NCI-H446 treated with DMSO at 0.1 percent for 48 hours (cell line): ENCODE data around the gene SOCS3.
A peak's percentile ranks its signal among the peaks of the same experiment; 100 is the strongest.

Experiments used
- DNase-seq: peaks from one replicate; lab custom pipeline; 2025; lab: John Stamatoyannopoulos, UW

The SOCS3 gene

DNA sequence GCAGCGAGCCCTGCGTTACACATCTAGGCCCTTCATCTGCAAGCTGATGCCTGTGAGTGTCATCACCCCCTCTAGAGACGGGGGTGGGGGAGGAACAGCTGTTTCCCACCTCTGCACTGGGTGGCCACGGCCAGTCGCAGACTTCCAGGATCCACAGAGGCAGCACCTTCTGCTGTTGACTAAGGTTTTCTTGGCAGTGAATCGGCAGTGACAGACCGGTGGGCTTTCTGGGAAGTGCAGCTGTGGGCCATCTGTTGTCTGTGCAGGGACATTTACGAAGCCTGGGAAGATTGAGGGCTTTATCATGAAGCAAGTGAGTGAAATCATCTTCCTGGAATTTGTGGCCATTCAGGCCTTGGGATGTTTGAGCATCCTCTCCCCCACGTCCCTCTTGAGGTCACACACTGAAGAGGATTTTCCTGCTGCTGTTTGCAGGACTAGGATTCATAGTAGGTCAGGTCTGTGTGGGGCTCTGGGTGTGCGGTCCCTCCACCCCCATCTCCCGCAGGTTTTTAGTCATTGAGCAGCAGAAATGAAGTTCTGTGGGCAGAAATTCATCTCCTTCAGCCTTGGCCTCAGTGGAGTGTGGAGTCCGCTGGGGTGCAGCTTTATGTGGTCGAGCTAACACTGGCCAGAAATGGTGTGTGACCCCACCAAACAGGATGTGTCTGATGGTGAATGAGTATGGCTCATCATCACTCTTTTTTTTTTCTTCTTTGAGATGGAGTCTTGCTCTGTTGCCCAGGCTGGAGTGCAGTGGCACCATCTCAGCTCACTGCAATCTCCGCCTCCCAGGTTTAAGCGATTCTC lies 30.6 kb upstream of the SOCS3 start:
- peak; percentile 61 for DNase-seq

DNA sequence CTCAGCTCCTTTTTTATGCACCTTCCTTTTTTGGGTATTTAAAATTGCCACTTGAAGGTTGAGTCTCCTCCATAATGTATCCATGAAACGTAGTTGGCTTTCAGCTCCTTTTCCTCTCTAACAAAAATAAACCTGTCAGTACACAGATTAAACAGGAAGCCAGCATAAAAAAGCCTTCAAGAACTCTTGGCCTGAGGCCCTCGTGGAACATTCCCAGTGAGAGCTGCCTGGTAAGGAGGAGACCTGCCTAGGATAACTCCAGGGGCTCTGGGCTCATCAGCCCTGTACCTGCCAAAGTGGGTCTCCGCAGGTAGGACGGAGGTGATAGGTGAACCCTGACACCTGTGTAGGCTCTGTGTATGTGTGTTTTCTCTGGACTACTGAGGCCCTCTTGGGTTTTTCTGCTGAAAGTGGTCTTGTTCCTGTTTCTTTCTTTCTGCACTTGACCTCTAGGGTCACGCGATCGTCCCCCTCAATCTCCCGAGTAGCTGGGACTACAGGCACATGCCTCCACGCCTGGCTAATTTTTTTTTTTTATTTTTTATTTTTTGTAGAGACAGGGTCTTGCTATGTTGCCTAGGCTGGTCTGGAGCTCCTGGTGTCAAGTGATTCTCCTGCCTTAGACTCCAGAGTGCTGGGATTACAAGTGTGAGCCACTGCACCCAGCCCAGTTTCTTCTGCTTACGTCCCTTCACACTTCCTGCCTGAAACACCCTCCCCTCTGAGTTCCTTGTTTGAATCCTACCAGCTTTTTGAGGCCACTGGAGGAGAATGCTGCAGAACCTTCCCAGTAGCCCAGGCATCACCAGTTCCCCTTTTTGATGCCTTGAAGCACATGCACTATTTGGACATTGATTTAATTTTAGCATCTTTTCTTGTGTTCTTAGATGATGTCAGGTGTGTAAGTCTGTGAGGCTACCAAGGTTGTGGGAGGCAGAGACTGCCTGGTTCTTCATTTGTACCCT lies 28.4 kb upstream of the SOCS3 start:
- DNase-seq: no peak

DNA sequence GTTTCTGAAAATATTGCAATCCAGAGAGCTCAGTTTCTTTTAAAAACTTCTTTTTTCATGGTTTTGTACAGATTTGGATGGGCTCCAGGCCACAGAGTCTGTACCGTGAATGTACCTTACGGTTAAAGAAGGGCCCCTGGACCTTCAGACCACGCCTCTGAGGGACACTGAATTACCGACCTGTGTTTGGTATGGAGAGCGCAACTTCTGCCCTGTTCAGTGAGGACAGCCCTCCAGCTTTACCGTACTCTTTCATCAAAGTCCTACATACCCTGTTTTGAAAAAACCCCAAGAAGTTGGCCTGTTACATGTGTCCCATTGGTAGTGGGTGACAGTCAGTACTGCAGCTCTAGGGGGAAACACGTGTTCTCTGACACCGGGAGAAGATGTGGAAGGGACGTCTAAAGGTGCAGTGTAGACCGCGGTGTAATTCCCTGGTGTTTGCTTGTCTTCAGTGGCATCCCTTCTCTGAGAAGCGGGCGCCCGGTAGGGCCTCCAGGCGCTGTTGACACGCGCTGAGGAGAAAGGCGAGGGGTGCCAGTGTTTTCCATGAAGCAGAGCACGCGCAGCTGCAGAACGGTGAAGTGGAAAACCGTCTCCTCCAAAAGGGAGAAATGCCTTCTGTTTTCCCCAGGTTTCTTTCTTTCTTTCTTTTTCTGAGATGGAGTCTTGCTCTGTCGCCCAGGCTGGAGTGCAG lies 24.8 kb upstream of the SOCS3 start:
- no peak for DNase-seq

DNA sequence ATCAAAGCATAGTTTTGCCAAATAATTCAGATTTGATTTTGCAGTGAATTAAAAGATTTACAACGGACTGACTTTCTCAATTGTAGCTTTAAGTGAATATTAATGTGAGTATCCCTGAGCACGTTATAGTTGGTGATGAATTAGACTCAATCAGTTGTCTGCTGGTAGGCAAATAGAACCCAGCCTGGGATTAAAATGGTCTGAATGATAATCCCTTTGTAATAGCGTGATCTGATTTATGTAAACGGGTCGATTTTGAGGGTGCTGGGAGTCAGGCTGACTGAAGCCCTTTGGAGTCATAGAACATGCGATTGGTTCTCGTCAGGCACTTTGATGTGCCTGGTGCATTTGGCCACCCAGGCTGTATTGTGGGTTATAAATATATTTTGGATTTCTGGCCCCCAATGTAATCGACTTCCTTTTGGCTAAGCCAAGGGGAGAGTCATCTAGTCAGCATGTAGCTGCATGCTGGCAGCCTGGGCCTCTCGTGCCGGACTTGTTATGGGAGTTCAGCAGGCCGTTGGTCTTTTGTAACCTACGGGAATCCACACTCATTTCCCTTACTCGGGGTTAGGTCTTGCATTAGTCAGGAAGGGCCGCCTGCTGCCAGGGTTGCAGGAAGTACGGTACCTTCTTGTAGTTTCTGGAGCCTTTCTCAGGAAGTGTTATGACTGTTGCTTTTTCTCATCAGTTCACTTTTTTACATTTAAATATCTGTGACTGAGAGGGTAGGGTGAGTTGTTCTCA lies 24.0 kb upstream of the SOCS3 start:
- DNase-seq: no peak

DNA sequence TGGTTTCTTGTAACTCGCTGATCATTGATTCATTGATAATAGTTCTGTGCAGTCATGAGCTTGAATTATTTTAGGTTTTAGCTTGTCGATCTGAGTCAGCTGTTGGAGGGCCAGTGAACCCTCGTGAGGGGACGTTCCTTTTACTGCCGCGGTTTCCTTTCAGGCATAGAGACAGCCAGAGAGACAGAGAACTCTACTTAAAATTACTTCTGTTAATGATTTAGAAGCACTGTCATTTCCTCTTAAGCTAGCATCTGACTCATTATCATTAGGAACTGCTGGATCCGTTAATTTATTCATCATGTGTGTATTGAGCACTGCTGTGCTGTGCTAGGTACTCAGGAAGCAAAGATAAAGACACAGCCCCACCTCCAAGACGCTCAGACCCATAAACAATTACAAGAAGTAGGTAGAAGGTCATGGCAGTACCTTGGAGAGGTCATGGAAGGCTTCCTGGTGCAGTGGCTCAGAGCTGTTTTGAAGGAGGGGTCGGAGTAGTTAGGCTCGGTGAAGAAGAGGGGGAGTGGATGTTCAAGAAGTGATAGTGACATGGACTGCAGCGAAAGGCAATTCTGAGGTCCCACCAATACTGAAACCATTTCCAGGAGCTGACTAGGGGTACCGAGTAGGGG lies 21.8 kb upstream of the SOCS3 start:
- DNase-seq: no peak

DNA sequence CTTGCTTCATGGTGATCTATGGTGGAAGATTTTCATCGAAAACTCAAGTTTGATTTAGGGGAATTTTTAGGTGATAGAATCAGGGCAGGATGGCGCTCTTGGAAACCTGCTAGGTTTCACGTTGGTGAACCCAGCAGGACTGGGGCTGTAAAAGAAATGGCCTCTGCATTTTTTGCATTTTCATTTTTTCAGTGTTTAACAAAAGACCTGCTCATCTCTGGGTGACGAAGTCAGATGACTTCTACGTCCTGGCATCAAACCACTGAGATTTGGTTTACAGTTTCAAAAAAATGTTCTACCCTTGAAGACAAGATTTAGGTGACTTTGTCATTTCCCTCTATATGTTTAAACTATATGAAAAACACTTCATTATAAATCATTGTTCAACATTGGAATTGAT lies 20.5 kb upstream of the SOCS3 start:
- no peak for DNase-seq

DNA sequence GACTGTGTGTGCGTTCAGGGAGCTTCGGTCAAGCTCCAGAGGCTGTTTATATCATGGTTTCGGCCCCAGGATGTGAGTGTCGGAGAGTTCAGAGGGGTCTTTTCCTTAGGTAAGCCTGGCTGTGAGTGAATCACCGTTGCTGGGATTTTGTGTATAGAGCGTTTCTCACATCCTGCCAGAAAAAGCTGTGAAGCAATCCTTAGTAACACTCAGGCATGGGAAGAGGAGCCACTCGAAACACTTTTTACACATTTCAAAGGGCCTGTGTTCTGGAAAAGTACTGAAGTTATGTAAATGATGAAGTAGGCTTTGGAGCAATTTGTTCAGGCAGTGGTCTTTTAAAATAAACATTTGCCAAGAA lies 19.2 kb upstream of the SOCS3 start:
- DNase-seq: no peak

DNA sequence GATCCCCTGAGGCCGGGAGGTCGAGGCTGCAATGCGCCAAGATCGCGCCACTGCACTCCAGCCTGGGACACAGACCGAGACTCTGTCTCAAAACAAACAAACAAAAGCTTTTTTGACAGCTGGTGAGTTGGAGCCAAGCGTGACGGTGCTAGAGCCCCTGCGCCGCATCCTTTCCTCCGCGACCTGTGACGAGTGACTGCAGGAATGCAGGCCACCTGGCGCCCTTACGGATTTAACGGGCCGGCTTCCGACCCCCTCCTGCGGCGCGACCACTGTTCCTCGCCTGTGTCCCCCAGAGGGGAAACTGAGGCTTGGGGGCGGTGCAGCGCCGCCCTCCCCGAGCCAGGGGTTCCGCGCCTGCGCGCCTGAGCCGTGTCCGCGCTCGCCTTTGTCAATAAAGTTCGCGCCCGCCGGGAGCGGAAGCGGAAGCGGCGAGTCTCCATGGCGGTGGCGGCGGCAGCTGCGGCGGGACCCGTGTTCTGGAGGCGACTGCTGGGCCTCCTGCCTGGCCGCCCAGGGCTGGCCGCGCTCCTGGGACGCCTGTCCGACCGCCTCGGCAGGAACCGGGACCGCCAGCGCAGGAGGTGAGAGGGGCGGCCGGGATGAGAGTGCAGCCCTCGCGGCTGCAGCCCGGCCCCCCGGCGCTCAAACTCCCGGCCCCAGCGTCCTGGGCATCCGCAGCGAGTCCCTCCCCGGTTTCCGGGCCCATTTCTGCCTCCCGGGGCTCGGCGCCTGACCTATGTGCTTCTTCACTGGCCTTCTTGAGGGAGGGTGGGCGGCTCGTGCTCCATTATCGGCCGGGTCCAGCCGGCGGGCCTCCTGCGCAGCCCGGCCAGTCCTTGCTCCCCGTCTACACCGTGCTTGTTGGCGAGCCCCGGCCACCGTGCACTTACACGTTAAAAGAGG lies 18.6 kb upstream of the SOCS3 start, which contains the start of gene PGS1:
PGS1 (plus strand) TSS at position 425 of the 906 bp plus-strand sequence; CDS start at position 442, 17 bp downstream.
- DNase-seq: peak; percentile 10

DNA sequence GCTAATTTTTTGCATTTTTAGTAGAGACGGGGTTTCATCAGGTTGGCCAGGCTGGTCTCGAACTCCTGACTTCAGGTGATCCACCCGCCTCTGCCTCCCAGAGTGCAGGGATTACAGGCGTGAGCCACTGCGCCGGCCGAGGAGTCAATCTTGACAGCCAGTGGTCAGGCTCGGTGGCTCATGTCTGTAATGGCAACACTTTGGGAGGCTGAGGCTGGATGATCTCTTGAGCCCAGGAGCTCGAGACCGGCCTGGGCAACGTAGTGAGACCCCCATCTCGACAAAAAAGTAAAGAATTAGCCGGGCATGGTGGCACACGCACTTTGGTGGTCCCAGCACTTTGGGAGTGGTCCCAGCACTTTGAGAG lies 18.0 kb upstream of the SOCS3 start:
- no peak for DNase-seq

DNA sequence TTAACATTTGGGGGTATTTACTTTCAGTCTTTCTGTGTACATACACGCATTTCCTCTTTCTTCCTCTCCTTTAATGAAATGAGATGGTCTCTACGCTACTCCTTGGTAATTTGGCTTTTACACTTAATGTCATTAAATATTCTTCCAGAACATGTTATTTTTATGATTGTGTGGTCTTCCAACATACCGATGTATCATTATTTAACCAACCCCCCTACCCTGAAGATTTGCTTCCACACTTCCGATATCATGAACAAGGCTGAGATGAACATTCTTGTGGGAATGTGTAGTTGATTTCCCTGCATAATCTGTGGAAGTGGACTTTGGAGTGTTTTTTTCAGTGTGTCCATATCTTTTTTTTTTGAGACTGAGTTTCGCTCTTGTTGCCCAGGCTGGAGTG lies 16.3 kb upstream of the SOCS3 start:
- DNase-seq: no peak

DNA sequence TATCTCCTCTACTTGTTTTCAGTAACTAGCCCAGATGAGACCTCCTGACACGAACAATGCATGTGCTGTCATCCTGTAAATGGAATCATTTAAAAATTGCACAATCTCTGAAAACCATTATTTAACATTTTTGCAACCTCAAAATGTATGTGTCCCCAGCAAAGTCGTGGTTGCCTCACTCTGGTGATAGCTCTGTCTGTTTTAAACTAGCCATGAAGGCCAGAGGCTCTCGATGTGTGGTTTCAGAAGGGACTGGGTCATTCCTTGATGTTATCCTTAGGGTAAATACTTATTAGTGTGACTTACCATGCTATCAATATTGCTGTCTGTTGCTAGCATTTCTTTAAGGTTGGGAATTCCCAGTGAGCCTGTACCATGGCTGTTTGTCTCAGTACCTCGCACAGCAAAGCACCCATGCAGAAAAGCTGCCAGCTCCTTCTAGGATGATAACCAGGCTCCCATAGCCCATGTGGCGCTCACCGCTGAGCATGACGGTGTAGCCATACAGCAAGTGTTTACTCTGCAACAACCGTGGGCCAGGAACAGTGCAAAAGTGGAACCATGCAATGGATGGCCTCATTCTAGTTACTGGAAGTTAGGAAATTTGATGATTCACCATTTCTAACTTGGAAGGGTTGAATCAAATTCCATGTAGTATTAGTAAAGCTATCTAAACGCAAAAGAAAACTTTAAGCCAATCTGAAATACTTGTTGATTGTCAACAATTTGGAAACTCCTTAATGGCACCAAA lies 15.7 kb upstream of the SOCS3 start:
- DNase-seq: no peak

DNA sequence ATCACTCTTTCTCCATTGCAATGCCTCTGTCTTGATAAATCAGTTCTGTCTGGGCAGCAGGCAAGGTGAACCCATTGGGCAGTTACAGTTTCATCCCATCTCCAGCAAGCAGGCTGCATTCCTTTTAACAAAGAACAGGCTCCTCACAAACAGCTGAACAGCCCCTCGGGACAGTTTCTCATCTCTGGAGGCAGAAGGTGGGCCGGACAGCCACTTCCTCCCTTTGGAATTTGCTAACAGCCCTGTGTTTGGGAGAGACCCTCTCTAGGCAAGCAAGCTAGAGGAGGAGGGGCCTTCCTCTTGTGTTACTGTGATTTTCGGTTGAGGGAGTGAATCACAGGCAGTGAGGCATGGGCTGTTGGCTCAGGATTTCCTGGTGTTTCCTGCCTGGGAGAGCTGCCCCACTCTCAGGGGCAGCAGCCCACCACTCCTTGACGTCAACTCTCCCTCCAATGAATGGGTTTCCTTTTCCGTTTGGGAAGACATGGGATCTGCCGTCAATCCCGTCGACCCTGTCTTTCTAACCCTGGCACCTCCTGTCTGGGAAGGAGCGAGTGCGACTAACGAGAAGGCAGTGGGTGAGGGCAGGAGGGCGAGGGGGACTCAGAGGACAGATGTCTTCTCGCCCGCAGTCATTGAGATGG lies 14.9 kb upstream of the SOCS3 start:
- no peak for DNase-seq

DNA sequence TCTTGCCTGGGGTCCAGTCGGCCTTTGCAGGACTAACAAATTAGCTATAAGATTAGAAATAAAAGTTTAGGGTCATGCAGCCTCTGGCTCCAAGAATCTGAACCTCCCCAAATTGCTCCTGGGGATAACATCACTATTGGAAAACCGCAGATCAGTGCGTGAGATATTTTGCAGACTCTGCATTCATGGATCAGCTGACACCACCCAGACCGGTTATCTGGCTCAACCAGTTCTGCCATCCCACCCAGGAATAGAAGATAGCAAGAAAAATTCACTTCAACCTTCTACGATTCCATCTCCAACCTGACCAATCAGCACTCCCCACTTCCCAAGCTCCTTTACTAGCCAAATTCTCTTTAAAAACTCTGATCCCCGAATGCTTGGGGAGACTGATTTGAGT lies 14.3 kb upstream of the SOCS3 start:
- no peak for DNase-seq

DNA sequence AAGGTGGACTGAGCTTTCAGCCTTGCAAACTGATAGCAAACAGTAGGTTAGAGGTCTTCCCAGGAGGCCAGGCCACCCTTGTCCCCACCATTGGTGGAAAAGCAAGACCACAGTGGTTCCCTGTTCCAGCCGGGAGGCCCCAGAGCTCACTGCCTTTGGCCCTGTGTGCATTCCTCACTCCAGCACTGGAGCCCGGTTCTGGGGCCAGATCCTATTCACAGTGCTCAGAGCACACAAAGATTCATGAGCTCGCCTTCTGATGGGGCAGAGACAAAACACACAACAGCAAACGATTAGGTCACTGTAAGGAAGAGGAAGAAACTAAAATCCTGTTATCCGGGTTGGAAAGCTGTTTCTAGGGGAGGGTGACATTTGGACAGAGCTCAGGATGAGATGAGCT lies 13.0 kb upstream of the SOCS3 start:
- DNase-seq: no peak

DNA sequence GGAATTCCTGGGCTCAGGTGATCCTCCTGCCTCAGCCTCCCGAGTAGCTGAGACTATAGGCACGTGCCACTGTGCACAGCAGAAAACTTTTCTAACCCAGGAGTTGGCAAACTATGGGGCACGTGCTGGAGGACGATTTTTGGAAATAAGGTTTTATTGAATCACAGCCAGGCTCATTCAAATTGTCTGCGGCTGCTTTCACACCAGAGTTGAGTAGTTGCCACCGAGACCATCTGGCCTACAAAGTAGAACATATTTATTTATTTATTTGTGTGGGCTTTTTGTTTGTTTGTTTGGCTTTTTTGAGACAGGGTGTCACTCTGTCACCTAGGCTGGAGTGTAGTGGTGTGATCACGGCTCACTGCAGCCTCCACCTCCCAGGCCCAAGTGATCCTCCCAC lies 11.2 kb upstream of the SOCS3 start:
- peak; percentile 41 for DNase-seq

DNA sequence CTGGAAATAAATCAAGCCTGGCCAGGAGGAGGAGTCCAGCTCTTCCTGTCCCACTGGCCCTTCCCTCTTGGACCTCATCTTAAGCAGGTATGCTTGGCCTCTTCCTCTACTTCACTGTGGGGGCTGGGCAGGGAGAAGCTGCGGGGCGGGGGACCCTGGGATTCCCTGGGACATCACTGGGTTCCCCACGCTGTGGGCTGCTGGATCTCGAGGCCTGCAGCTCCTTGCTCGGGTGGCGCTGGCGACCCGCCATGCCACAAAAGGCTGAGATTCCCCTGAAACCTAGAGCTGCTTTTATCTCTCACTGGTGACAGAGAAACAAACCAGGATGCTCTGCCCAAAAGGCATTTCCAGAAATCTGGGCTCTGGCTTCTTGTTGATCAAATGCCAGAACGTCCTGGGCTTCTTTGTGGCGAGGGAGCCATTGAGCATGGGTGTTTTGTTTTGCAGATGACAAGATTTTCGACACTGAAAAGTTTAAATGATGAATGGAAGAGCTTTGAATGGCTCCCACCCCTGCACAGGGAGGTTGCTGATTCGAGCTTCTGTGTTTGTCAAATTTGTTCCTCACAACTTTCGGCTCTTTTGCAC lies 10.0 kb upstream of the SOCS3 start:
- DNase-seq: no peak

DNA sequence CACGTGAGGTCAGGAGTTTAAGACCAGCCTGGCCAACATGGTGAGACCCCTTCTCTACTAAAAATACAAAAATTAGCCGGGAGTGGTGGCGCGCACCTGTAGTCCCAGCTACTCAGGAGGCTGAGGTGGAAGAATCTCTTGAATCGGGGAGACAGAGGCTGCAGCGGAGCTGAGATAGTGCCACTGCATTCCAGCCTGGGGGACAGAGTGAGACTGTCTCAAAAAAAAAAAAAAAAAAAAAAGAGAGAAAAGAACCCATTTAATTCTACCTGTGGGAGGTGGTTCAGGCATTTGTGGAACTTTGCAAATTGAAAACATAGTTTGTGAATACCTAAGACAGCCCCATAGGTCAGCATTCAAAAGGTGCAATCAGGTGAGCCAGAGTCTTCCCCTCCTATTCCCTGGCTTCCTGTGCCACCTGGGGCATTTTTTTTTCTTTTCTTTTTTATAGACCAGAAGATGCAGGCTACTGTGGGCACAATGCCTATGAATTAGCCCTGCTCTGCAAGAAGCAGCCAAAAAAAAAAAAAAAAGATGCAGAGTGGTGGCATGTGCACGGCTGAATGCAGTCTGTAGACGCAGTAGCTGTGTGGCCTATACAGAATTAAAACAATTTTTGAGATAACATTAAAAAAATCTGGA lies 9.1 kb upstream of the SOCS3 start:
- DNase-seq: no peak

DNA sequence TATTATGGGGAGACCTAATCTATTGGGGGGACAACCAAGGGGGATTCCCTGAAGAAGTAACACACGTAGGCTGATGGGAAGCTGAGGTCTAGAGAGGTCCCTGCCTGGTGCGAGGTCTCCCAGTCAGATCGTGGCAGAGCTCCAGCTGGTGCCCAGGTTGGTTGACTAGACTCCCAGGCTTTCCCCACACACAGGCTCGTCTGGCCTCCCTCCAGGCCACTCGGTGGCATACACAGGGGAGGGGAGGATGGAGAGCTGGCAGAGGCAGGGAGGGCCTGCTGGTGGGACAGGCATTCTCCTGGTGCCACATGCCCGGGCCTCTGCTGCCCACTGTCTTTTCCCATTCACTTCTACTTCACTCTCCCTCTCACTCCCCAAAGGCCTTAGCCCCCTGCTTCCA lies 8.5 kb upstream of the SOCS3 start:
- DNase-seq: no peak
